Testis (tissue), 3 donors: ENCODE results near the gene MRPS15. TPM values are rescaled to one million over a fixed set of nuclear protein-coding genes. Genes with fewer than 3 reads are reported as not detected.

Experiments
- DNase-seq: peaks from one replicate; pipeline ENCODE4 v3.0.0-alpha.2; 2019
- H3K27ac ChIP-seq, 2 donors: fragments of 200-600 bp; sonication (generic); one replicate each; pipeline ENCODE4 v1.5.1; 2019
- H3K27me3 ChIP-seq: fragments of 200-600 bp; sonication (generic); one replicate; pipeline ENCODE4 v1.5.1; 2019
- H3K36me3 ChIP-seq: fragments of 200-600 bp; sonication (generic); one replicate; pipeline ENCODE4 v1.5.1; 2017; ENCODE audit warnings: low read depth; ENCODE audit errors: missing control alignments
- H3K4me1 ChIP-seq: fragments of 200-600 bp; sonication (generic); one replicate; pipeline ENCODE4 v1.5.1; 2019
- H3K4me3 ChIP-seq, 2 donors: fragments of 200-600 bp; sonication (generic); one replicate each; pipeline ENCODE4 v1.5.1; 2017 to 2019
- H3K9me3 ChIP-seq: fragments of 200-600 bp; sonication (generic); one replicate; pipeline ENCODE4 v1.5.1; 2017
- POLR2A ChIP-seq: fragments of 450-650 bp; IDR thresholded peaks from one replicate; pipeline ENCODE4 v1.6.1; 2017; ENCODE audit warnings: antibody characterized with exemption, mild to moderate bottlenecking, moderate library complexity
- WGBS, 2 donors: methylation state at CpG; one replicate each; pipeline ENCODE4 v1.1.5; 2018; 5-methylcytosine and 5-hydroxymethylcytosine counted together
- intact Hi-C: fragments of 100-400 bp; cut with DNase I; formaldehyde crosslinking; loops from one replicate; pipeline ENCODE4 v1.15.1; 2023; ENCODE audit warnings: low total_unique reads
- polyA plus RNA-seq: library from polyadenylated mRNA; stranded (reverse); fragments of 350-450 nt; fragmentation: Illumina TruSeq; extraction: RNeasy Lipid Tissue Mini Kit (QIAGEN cat#74804); gene quantifications from one replicate; pipeline ENCODE4 v1.2.3, GENCODE V29; 2014; ENCODE audit warnings: low read depth, low replicate concordance; ENCODE audit not compliant: insufficient read depth
- total RNA-seq, 2 donors: library from RNA; depleted of rRNA; stranded (reverse); fragments of >200 nt; gene quantifications; one replicate each; pipeline ENCODE4 v1.2.3, GENCODE V29; 2016
- TF ChIP-seq, protein P1 (sequence below), 3 experiments: fragments of 450-650 bp in 2 of 3; fragments of 200-600 bp in 1 of 3; sonication (generic) in 1 of 3; IDR thresholded peaks; one replicate each; pipeline ENCODE4 v1.5.1; 2016 to 2019; ENCODE audit warnings: antibody characterized with exemption in 3 of 3, mild to moderate bottlenecking in 2 of 3, moderate library complexity in 1 of 3

The MRPS15 gene
- total and polyA plus RNA-seq, 3 donors from 2014 or later: 101 to 349 (median 126) TPM

DNA sequence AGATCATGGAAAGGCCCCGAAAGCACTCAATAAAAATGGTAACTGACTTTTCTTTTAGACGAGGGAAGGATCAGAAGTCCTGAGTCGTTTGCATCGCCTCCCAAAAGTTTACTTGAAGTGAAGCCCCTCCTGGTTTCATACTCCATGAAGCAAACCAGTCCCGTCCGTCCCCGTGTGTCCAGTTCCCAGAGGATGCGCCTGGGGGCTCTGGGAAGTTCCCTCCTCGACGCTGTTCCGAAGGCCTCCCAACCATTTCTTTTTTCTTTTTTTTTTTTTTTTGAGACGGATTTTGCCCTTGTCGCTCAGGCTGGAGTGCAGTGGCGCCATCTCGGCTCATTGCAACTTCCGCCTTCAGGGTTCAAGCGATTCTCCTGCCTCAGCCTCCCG, 13.3 kb downstream of the MRPS15 start:
- Histone ChIP-seq H3K4me3 (peak overlapping the region; percentile 64 to 66), H3K27ac (peak overlapping the region; percentile 86 to 93), H3K9me3 (no peaks in the 10 kb centered on the region), H3K36me3 (no peaks in the 10 kb centered on the region), H3K4me1 (no peaks in the 10 kb centered on the region), H3K27me3 (no peaks in the 10 kb centered on the region)
- intact Hi-C loops: no loop called here
- 19 to 21% methylated on average over 18 of the region's 18 CpGs for WGBS, 2 donors
- no peak for TF ChIP-seq POLR2A
- DNase-seq: no peak

DNA sequence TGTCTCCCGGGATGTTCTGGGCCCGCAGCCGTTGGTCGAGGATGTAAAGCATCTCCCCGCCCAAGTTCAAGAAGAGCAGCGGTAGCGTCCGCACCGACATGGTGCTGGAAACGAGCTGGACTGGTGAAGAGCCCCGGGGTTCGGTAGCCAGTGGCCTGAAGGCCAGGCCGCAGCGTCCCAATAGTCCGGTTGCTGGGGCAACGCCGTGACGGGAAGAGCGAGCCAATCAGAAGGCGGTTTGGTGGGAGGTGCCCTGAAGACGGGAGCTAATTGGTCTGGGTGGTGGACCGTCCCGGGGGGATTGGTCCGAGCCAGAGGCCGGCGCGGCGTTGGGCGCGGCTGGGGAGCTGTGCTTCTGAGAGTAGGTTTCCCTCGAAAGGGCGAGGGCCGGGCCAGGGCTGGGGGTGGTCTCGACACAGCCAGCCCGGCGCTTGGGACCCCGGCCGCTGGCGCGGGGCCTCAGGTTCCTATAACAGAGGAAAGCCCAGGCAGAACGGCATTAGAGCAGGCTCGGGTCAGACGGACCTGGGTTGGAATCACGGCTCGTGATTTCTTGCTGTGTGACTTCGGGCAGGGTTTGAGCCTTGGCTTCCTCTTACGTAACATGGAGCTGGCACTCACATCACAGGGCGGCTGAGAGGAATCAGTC, 13.8 kb downstream of the MRPS15 start, which contains the start of gene OSCP1:
Gene OSCP1, minus strand, starts transcription at position 182 of the 649 bp plus-strand sequence. Its CDS starts 82 bp downstream, at position 100.
- peak; percentile 88 for TF ChIP-seq POLR2A
- TF ChIP-seq, protein P1, sequence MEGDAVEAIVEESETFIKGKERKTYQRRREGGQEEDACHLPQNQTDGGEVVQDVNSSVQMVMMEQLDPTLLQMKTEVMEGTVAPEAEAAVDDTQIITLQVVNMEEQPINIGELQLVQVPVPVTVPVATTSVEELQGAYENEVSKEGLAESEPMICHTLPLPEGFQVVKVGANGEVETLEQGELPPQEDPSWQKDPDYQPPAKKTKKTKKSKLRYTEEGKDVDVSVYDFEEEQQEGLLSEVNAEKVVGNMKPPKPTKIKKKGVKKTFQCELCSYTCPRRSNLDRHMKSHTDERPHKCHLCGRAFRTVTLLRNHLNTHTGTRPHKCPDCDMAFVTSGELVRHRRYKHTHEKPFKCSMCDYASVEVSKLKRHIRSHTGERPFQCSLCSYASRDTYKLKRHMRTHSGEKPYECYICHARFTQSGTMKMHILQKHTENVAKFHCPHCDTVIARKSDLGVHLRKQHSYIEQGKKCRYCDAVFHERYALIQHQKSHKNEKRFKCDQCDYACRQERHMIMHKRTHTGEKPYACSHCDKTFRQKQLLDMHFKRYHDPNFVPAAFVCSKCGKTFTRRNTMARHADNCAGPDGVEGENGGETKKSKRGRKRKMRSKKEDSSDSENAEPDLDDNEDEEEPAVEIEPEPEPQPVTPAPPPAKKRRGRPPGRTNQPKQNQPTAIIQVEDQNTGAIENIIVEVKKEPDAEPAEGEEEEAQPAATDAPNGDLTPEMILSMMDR (IDR thresholded peaks at IDR 0.05): no peak
- peak; percentile 98 for DNase-seq
- 0% methylated on average over 15 to 48 of the region's 48 CpGs for WGBS, 2 donors

DNA sequence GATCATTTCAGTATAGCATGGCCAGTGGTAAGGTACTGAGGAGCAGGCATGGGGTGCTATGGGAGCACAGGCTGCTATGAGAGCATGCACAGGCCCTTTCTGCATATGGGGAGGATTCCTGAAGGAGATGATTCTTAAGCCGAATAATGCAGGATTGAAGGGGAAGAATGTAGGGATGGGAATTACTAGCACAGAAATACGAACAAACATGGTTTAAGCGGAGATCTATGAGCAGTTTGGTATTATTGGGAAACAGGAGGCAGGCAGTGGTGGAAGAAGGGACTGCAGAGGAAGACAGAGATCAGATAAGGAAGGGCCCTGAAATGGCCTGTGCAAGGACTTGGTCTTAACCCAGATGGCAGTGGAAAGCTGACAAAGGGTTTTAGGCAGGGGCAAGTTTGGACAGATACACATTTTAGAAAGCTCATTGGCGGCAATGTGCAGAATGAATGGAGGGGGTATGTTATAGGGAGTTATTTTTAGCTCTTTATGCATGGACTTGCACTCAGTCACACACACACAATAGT, 15.6 kb downstream of the MRPS15 start:
- intact Hi-C loops: no loop called here
- no peak for DNase-seq
- H3K9me3 ChIP-seq: no peaks in the 10 kb centered on the region
- H3K27ac ChIP-seq: no peak overlapping the region
- no peaks in the 10 kb centered on the region for H3K36me3 ChIP-seq
- 89 to 90% methylated on average over 4 of the region's 4 CpGs for WGBS, 2 donors
- no peak overlapping the region for H3K4me3 ChIP-seq
- H3K27me3 ChIP-seq: no peaks in the 10 kb centered on the region
- no peaks in the 10 kb centered on the region for H3K4me1 ChIP-seq
- TF ChIP-seq, protein P1 (IDR thresholded peaks at IDR 0.05): no peak
- TF ChIP-seq POLR2A: no peak

More for the DNA sequence above, 13.8 kb downstream of the MRPS15 start, which contains the start of gene OSCP1:
- Histone ChIP-seq H3K9me3 (no peaks in the 10 kb centered on the region), H3K4me1 (no peaks in the 10 kb centered on the region), H3K36me3 (no peaks in the 10 kb centered on the region), H3K4me3 (peak within 1 kb of the TSS; percentile 64 to 66), H3K27ac (peak within 1 kb of the TSS; percentile 86 to 93), H3K27me3 (no peaks in the 10 kb centered on the region)
- intact Hi-C loops: no loop called here

DNA sequence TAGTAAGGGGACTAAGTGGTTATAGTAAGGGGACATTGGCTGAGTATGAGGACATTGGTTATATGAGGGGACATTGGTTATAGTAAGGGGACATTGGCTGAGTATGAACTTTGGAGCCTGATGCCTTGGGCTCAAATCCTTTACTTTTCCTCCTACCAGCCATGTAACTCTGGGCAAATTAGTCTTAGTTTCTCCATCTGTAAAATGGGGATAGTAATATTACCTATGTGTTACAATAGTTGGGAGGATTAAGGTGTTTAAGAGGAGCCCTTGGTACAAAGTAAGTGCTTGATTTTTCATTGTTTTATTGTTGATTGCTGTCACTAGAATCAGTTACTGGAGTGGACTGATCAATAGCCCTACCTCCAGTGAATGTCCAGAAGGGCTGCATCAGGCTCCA, 16.7 kb downstream of the MRPS15 start:
- Histone ChIP-seq H3K27me3 (no peaks in the 10 kb centered on the region), H3K4me1 (no peaks in the 10 kb centered on the region), H3K4me3 (no peak overlapping the region), H3K9me3 (no peaks in the 10 kb centered on the region), H3K36me3 (no peaks in the 10 kb centered on the region), H3K27ac (no peak overlapping the region)
- TF ChIP-seq POLR2A: no peak
- TF ChIP-seq, protein P1 (IDR thresholded peaks at IDR 0.05): no peak
- intact Hi-C loops: no loop called here
- DNase-seq: no peak

DNA sequence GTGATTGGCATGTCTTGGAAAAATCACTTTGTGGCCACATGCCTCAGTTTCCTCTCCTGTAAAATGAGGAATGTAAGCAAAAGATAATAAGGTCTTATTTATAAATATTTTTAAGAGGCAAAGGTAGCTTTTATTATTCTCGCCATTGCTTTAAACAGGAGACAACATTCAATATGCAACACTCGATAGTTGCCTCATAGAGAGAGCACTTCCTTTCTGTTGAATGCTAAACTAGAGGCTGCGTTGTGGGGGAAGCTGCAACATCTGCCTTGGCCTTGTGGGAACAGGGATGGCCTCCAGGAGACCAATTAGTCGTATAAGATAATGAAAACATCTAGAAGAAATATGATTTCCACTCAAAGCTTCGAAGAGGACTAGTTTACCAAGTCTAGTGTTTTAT, 17.4 kb downstream of the MRPS15 start:
- H3K4me1 ChIP-seq: no peaks in the 10 kb centered on the region
- 50 to 54% methylated on average over 5 of the region's 5 CpGs for WGBS, 2 donors
- no peak overlapping the region for H3K27ac ChIP-seq
- no peaks in the 10 kb centered on the region for H3K27me3 ChIP-seq
- H3K9me3 ChIP-seq: no peaks in the 10 kb centered on the region
- no peak overlapping the region for H3K4me3 ChIP-seq
- intact Hi-C loops: no loop called here
- TF ChIP-seq POLR2A: no peak
- TF ChIP-seq, protein P1 (IDR thresholded peaks at IDR 0.05): no peak
- H3K36me3 ChIP-seq: no peaks in the 10 kb centered on the region
- DNase-seq: no peak
